HG03060 (cell line): Measurements from ENCODE around the gene RNF43.

Experiments used
- ATAC-seq: cut with Tn5 transposase; IDR thresholded peaks from one replicate; pipeline ENCODE4 v1.9.1; 2021; ENCODE audit warnings: low read depth, moderate number of reproducible peaks; ENCODE audit not compliant: unreplicated experiment

The RNF43 gene

GRCh38 chr17:58383892-58384462, 33.4 kb downstream of the RNF43 start:
- ATAC-seq = no peak

DNA sequence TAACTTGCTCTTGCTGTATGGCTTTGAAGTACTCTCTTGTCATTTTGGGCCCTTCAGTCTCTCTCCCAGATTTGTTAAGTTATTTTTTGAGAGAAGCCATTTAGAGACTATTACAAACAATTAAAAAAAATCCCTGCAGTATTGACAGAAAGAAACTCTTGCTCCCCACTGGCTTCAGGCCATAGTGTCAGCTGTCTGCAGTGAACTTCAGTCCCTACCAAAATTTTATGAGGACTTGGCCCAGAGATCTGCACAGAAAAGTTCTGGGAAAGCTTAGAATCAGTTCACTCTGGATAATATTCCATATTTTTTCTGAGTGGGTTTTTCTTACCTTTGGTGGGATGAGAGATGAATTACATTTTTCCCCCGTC, 34.5 kb downstream of the RNF43 start:
- ATAC-seq = no peak

GRCh38 chr17:58382108-58382871, 35.0 kb downstream of the RNF43 start:
- ATAC-seq = no peak

GRCh38 chr17:58381124-58382035, 36.0 kb downstream of the RNF43 start:
- no peak for ATAC-seq

DNA sequence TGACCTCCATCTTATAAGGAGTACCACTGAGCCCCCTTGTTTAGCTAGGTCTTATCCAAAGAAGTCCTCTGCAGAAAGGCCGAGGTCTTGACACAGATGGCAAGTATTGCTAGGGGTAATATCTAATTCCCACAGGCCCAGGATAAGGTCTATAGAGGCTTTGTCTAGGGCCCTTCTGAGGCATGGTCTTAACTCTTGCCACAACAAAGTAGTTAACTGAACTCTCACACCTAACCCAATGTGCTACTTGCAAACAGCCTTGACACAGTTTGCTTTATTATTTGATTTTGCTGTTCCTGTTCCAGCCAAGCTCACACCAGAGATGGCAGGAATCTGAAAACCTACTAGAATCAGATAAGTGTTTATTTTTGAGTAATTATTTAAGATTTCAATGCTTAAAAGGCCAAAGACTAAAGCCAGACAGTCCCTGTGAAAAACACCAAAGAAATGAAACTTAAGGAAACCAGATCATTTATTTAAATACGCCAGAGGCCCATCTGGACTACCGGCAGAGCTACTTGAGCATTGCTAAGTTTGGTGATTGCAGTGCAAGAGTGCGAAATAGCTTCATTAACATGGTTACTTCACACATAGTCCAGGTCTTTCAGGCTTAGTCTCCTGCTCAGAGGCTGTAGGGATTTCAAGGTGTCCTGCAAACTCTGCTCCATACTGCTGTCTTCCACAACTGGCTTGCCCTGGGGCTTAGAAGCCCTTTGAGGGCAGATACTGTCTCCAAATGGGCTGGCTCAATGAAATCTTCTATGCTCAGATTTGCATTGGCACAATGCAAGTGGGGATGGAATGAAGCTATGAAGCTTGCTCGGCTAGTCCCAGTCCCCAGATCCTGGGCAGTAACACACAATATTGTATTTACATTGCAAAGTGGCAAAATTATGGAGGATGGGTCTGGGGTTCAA, 36.9 kb downstream of the RNF43 start:
- no peak for ATAC-seq

- ATAC-seq = no peak
Measured at GRCh38 chr17:58379511-58379824, 37.9 kb downstream of the RNF43 start.

GRCh38 chr17:58378733-58379510, 38.4 kb downstream of the RNF43 start:
- no peak for ATAC-seq

GRCh38 chr17:58377661-58378060, 39.7 kb downstream of the RNF43 start:
- ATAC-seq = no peak

GRCh38 chr17:58377093-58377601, 40.2 kb downstream of the RNF43 start:
- ATAC-seq = no peak

GRCh38 chr17:58376472-58377000, 40.8 kb downstream of the RNF43 start:
- ATAC-seq = no peak

- no peak for ATAC-seq
Measured at GRCh38 chr17:58375811-58376210, 41.5 kb downstream of the RNF43 start.

GRCh38 chr17:58375256-58375655, 42.1 kb downstream of the RNF43 start:
- no peak for ATAC-seq

DNA sequence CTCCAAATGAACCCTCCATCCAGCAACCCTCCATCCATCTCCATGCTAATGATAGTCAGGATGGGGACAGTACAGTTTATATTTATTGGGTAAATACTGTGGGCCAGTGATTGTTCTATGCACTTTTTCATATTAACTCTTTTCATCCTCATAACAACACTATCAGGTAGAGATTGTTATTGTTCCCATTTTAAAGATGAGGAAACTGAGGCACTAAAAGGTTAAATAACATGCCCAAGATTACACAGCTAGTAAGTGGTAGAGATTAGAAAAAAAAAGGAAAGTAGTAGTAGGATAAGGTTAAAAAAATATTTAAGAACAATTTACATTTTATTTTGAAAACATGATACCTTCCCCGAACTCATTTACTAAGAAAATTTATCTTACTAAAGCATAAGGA, 43.4 kb downstream of the RNF43 start:
- ATAC-seq = no peak

DNA sequence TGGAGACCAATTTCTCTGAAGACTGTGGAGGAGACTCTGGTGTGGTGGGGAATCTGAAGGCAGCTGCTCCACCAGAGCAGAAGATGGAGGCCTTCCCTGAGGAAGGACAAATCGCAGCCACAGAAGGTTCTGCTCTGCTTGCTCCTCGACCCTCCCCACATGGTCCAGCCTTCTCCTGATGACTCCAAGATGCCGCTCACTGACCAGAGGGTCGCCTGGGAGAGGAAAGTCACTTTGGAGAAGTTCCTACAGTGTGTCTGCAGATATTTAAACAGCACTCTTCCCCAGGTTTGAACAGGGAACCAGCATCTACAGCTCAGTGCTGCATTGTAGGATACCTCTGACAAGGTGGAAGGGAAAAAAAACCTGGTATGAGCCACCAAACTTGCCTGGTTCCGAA, 44.3 kb downstream of the RNF43 start:
- no peak for ATAC-seq

DNA sequence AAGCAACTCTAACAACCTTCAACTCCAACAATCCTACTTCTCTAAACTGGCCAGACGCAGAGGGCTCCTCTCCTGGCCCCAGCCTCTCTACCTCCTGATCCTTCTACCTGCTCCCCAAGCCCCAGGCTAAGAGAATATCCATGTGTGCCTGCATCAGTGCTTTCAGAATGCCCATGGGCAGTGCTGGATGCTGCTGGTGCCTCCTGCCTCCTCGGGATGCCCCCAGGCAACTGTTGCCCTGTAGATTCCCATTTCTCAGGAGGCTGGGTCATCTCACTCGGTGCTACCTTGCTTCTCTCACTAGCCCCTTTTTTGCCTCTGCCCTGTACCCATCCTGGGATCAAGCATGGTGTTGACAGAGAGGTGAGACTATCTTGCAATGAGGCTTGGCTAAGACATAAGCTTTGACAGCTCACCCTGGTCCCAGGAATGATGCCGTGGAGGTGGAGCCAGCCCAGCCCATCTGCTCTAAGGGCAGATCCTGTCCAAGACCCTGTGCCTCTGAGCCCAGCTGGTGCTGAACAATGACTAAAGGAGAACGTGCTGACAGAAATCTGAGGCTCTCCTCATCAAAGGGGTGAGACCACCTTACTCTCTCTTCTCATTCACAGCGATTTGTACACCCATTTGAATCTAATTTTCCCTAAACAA, 45.9 kb downstream of the RNF43 start:
- no peak for ATAC-seq

DNA sequence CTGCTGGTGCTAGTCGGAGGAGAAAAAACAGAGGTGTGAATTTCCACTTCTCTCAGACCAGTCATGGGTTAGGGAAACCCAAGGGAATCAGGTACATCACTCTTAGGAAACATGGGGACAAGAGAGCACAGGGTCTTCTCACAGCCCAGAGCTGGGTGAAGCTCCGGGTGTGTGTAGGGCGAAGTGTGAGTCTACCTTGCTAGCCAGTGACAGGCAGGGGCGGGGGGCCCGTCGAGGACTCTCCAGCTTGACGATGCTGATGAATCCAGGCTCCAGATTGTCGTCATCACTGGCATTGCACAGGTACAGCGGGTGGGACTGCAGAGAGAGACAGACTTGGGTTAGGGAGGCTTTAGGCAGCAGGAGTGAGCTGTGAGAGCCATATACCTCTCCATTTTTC, 46.6 kb downstream of the RNF43 start:
- no peak for ATAC-seq

- ATAC-seq = no peak
Measured at GRCh38 chr17:58370309-58370708, 47.0 kb downstream of the RNF43 start.

- no peak for ATAC-seq
Measured at GRCh38 chr17:58369214-58370031, 47.9 kb downstream of the RNF43 start.
